GM19395 (cell line): ENCODE results near the gene EMP1.

ENCODE experiments used
- ATAC-seq: cut with Tn5 transposase; IDR thresholded peaks from one replicate; pipeline ENCODE4 v1.9.1; 2021; ENCODE audit warnings: mild to moderate bottlenecking, moderate library complexity; ENCODE audit not compliant: unreplicated experiment

EMP1 gene

DNA sequence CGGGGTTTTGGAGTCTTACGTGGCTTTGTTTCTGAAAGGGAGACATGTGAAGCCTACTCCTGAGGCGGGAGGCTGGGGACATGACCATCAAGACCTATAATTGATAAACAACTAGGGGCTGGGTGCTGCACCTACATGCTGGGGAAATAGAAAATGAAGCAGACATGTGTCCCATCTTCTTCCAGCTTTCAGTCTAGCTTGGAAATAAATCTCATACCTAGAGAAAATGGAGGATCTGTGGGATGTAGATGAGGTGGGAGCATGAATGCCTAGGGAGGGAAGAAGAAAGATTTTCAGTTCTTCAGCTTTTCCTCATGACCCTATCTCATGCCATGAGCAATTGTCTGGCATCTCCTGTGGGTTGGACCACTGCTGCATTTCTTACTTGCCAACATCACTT is 22.1 kb downstream of the EMP1 start:
- ATAC-seq: no peak

GRCh38 chr12:13219320-13219719 is 22.8 kb downstream of the EMP1 start:
- no peak for ATAC-seq

DNA sequence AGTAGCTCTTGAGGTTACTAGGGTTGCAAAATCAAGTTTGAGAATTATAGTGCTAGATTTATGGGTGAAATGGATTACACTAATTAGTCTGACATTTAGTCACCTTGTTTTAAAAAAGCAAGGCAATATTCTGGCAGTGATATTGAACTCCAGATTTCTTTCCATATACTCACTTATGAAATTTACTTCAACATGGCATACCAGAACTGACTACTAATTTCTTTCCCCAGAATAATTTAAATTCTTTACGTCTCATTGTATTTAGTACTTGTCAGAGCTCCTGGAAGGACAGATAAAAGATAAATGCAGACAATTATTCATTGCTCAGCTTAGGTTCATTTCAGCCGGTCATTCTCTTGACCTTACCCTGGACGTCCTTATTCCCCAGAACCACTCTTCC is 24.3 kb downstream of the EMP1 start:
- no peak for ATAC-seq

GRCh38 chr12:13222076-13222475 is 25.6 kb downstream of the EMP1 start:
- no peak for ATAC-seq

DNA sequence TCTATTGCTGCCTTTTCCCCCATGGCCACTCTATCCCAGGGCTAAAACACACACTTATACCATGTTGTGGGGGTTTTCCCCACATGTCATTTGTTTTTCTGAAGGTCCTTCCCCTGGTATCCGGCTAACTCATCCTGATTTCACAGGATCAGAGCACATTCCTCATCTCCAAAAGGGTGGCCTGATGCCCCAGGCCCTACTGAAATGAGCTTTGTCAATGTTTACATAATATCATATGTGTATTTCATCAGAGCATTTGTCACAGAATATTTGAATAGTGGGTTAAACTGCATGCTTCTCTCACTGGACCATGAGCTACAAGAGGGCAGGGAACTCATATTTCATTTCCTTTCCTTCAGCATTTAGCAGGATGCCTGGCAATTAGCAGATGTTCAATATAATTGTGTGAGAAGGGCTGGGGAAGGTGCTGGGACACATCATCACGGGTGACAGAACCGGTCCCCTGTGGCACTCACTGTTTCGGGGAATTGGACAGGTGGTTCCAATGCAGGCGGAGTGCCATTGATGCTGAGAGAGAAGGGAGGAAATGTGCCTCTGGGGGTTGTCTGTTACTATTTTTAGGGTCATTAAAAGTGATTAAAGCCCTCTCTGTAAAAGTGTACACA is 26.8 kb downstream of the EMP1 start:
- ATAC-seq: no peak

- ATAC-seq: no peak
Observed at GRCh38 chr12:13223941-13224340, 27.4 kb downstream of the EMP1 start.

DNA sequence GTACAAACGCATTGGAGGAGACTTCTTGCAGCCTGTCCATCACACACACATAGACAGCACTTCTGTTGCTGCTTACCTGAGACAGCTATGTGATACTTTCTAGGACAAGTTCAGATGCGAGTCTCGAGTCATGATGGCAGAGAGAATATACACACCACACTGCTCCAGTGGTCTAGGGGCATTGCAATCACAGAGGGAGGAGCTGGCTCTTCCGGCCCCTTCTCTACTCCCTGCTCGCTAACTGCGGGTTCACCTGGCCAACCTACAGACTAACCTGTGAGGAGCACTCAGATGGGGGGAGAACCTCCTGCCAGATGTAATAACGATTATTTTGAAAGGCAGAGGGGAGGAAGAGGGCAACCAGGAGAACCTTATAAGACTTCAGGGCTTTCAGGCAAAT is 30.7 kb downstream of the EMP1 start:
- ATAC-seq: no peak

DNA sequence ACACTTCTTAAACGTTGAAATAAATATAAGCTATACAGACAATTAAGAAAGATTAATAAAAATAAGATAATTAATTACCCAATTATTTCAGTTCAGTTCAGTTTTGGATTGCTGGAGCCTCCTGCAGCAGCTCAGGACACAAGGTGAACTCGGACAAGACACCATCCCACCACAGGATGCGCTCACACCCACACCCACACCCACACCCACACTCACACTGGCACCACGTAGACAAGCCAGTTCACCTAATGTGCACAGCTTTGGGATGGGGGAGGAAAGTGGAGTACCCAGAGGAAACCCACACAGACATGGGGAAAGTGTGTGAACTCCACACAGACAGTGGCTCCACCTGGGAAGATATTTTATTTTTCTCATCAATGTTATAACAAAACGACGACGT is 32.1 kb downstream of the EMP1 start:
- ATAC-seq: no peak

DNA sequence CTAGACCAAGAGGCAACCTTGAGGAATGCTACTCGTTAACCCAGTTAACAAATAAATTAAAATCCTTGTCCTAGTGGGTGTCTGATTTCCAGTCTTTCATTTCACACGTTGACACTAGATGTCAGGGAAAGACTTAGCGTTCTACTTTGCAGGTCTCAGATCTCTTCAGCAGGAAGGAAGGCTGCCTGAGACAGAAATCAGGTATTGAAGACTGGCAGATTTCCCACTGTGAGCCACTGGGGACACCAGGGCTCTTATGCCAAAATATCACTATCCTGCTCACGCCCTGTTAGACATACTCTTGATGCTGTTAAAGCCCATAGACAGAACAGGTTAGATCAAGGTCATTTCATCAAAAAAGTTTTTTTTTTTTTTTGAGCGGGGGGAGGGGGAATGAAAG is 33.0 kb downstream of the EMP1 start:
- ATAC-seq: no peak

DNA sequence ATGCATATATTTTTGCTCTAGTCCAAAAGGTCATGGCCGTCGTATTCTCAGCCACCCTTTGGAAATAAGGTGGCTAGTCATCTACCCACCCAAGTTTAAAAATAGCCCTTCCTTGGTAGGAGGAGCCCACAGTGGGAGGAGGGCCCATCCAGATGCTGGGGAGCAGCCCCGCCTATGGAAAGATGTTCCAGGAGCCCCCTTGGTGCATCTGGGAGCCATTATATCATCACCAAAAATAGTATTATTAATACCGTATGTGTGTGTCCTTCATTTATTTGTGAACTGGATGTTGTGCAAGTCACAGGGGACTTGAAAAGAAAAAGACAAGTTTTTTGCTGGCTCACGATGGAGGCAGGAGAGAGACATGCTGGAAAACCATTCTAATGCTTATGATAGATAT is 34.0 kb downstream of the EMP1 start:
- no peak for ATAC-seq

GRCh38 chr12:13233830-13234641 is 37.5 kb downstream of the EMP1 start:
- ATAC-seq: no peak

DNA sequence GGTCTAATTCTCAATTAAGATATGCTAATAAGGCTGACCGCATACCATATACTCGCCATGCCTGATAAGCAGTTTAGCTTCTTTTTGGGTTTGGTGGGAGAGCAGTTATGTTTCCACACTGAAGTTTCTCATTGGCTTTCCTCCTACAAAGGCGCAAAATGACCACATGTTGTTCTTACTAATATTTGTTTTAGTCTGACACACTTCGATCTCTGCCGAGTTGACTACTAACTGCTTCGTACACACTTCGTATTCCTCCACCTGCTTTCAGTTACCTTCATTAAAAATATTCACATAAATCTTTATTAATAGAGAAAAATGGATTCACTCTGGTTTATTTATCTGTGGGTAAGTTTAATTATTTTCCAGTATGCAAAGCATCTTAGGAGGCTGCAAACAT is 41.7 kb downstream of the EMP1 start:
- ATAC-seq: no peak

DNA sequence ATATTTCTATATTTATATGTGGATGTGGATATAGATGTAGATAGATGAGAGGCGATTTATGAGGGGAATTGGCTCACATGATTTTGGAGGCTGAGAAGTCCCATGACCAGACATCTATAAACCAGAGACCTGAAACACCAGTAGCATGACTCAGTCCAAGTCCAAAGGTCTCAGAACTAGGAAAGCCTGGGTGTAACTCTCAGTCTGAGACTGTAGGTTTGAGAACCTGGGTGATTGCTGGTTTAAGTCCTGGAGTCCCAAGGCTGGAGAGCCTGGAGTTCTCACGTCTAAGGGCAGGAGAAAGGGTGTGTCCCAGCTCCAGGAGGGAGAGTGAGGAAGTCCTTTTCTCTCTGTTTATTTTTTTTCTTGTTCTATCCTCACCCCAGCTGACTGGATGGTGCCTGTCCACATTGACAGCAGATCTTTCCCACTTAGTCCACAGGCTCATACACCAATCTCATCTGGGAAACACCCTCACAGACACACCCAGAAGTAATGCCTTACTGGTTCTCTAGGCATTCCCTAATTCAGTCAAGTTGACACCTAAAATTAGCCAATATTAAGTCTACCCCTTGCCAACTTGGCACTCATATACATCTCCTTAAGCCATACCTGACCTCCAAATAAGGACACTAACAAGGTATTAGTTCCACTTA is 45.4 kb downstream of the EMP1 start:
- no peak for ATAC-seq

DNA sequence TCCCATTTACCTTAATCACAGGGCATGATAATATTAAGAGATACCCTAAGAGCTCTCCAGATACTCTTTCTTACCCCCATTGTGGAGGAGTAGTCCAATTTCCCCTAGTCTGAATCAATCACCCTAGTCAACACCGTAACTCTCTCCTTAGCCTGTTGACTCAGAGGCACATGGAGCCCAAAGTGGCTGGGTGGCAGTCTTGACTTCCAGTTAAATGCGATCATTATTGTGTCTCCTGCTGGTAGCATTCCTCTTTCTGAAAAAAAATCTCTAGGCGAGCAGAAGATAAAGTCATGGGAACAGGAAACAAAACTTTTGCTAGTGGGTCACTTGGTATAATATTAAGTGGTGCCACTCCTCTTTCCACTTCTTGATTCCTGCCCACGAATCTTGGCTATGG is 46.4 kb downstream of the EMP1 start:
- ATAC-seq: no peak

DNA sequence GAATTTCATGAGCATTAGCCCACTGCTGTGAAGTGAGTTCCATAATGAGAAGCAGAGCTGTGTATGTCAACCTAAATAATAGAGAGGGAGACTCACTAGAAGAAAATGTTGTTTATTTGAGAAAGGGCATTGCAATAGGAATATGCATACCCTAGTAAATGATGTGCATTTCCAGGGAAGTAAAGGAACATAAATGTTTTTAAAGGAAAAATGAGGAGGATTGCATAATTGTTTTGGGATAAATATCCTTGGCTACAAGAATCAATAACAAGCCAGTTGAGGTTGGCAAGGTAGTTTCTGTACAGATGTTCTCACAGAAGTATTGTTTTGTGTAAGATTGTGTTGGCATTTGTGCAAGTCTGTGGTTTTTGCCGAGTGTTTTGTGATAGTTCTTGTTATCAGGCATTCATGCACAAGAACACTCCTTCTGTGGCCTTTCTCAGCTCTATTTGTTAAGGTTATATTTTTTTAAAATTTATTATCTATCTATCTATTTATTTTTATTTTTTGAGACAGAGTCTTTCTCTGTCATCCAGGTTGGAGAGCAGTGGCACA is 47.1 kb downstream of the EMP1 start:
- no peak for ATAC-seq

GRCh38 chr12:13247596-13247995 is 51.1 kb downstream of the EMP1 start:
- ATAC-seq: no peak

- ATAC-seq: no peak
Observed at GRCh38 chr12:13248964-13249363, 52.4 kb downstream of the EMP1 start.

DNA sequence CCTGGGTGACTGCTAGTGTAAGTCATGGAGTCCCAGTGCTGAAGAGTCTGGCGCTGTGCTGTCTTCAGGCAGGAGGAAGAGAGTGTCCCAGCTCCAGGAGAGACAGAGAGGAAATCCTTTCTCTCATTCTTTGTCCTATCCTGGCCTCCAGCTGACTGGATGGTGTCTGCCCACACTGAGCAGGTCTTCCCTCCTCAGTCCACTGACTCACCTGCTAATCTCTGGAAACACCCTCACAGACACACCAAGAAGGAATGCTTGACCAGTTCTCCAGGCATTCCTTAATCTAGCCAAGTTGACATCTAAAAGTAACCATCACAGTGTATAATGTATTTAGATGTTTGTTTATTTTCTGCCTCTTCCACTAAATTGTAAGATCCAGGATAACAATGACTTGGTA is 53.9 kb downstream of the EMP1 start:
- no peak for ATAC-seq

DNA sequence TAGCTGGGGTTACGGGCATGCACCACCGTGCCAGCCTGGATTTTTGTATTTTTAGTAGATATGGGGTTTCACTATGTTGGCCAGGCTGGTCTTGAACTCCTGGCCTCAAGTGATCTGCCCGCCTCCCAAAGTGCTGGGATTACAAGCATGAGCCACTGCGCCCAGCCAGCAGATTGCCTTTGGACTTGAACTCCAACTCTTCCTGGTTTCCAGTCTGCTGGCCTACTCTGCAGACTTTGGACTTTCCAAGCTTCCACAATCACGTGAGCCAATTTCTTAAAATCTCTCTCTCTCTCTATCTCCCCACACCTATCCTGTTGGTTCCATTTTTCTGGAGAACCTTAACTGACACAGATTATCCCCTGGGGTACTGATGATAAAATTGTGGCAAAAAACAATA is 55.0 kb downstream of the EMP1 start:
- ATAC-seq: no peak

DNA sequence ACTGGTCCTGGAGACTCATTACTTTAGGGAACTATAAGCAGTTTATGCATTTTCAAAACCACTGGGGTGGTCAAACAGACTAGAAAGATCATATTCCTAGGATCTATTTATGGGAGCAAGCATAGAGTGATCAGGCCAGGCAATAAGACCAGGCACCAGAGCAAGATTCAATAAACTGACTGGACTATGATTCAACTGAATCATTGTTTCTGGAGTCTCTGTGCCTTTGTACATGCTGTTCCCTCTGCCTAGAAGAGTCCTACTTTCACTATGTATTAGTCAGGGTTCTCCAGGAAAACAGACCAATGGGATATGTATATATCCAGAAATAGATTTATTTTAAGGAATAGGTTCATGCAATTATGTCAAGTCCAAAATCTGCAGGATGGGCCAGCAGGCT is 55.5 kb downstream of the EMP1 start:
- no peak for ATAC-seq

GRCh38 chr12:13252616-13253015 is 56.1 kb downstream of the EMP1 start:
- no peak for ATAC-seq
